GM18526 (cell line): ENCODE results near the gene MYO1G.

Source experiments
- POLR2A ChIP-seq: IDR thresholded peaks from 3 replicates; pipeline ENCODE4 v1.6.1; 2011; ENCODE audit not compliant: insufficient read length; ENCODE audit errors: extremely low read depth

Gene MYO1G

DNA sequence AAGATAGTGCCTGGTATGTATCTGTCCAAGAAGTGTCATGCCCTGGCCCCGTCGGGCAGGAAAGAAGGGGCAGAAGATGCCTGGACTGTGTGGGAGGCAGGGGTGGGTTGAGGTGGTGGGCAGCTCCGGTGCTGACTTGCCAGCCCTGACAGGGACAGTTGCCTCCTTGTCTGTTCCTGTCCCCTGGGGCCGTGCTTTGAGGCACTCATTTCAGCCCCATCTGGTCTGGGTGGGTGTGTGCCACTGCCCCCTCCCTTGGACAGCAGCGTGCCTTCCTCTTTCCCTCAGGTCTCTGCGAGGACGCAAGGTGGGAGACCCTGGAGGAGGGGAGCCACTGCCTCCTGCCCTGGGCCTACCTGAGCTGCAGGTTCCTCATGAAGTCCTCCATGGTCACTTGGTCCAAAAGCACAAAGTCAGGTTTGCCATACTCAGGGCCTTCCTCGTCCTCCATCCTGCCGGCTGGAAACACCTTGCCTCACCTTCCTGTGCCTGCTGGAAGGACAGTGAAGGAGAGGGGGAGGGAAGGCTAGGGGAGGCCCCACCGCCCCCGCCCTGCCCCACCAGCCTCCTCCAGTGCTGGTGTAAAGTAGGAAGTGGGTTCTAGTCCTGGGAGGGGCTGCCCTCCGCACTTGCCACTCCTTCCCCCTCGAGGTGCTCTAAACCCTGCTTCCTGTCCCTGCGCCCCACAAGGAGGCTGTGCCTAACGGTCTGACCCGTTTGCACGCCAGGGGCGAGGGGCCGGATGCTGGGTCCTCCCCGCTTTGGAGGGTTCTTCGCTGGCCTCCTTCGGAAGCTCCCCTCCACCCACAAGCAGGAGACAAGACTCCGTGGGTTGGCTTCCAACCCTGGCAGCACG lies at the start of gene MYO1G:
TSS of gene MYO1G (minus strand) at position 505 of the 856 bp plus-strand sequence. CDS start at position 451, 54 bp downstream.
- TF ChIP-seq POLR2A = peak; percentile 81

DNA sequence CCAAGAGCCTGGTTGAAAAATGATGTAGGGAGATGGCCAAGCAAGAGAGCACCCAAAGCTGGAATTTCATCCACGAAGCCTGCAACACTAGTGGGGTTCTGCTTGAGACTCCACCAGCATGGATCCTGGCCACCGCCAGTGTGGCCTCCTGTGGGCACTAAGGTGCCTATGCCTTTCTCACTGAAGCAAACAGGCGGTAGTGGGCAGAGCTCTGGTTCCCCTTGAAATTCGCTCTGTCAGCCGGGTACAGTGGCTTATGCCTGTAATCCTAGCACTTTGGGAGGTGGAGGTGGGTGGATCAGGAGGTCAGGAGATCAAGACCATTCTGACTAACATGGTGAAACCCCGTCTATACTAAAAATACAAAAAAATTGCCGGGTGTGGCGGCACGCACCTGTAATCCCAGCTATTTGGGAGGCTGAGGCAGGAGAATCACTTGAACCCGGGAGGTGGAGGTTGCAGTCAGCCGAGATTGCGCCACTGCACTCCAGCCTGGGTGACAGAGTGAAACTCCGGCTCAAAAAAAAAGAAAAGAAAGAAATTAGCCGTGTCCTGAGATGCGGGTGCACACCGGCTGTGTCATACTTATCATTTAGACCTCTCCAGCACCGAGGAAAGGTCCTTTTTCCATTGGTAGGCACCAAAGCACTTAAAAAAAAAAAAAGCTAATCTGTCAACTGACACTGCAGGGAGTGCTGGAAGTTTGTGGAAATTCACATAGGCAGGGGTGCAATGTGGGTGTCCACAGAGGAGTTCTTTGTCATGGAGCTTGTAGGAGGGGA lies 49.5 kb upstream of the MYO1G start:
- TF ChIP-seq POLR2A = no peak

DNA sequence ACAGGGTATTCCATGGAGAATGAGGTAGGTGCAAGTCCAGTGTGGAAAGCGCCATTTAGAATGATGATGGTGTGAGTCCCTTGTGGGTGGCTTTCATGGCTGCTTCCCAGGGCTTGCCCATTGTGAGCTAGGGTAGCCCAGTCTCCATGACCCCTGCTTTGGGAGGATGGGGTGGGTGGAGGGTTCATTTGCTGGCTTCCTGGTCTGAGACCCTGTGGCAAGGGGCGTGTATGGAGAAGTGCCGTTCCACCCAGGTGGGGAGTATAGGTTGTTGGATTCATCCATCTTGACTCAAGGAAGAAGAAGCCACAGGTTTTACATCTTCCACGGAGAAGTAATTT lies 48.9 kb upstream of the MYO1G start:
- no peak for TF ChIP-seq POLR2A

DNA sequence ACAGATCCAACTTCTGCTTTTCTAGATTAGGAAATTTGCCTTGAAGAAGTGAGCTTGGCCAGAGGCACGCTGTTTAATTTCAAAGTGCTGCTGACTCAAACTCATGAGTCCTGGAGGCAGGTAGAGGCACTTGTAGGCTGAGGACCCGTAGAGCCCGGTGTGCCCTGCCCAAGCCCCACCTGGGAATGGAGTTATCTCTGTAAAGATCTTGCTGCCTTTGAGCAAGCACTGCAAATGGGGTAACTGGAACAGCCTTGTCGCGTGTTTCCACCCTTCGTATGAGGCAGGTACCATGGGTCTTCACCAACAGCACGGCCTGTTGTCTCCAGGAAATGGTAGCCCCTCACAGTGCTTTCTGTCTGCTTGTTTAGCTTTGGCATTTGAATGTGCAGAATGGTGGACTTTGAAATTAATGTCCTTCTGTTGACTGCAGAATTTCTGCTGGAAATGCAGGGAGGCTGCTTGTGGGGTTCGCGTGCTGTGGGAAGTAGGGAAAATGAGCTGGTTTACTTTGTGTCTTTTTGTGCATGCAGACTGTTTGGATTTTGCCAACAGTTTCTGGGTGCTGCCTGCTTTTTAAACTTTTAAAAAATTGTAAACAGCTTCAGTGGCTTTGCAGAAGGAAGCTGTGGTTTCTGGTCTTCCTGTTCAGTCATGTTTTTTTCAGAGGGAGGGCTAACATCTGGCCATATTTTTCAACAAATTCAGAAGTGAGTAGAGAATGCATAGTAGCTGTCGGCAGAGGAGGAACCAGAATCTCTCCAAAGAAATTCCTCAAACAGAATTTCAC lies 48.4 kb upstream of the MYO1G start:
- no peak for TF ChIP-seq POLR2A

DNA sequence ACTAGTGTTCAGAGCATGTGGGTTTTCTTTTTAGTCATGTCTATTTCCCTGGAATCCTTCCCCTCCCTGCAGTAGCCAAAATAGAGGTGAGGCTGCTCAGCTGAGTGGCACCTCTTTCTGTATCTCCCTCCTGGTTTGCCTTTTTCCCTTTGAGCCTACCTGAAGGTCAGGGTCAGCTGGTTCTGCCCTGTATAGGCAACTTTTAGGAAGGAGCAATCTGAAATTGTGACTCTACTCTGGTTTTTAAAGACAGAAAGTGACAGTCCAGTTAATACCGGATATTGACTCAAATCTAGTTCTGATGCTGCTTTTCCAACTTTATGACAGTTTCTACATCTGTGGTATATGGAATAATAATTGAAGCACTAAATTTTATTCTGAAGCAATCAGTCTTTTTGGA lies 47.2 kb upstream of the MYO1G start:
- TF ChIP-seq POLR2A = no peak

DNA sequence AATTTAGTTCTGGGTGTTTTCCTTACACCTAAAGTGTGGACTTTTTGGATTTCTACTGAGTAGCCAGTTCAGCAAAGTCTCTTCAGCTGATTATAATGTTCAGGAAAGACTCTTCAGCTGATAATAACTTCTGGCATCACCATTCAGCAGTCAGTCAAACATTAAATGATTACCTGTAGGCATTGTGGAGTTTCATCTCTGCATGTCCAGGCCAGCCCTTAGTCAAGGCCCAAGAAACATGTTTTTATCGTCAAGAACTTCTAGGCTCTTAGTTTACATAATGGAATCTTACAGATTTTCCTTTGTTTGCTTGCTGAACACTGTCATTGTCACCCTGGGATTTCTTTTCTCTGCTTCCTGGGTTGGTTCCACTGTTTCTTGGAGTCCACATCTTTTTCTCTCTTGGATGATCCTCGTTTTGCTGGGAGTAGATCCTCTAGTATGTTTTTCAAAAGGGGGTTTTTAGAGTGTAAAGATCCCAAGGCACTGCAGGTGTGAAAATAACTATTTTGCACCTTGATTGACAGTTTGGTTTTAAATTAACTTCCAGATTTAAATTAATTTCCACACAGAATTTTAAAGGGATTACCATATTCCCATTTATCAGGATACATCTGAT lies 45.4 kb upstream of the MYO1G start:
- TF ChIP-seq POLR2A = no peak

DNA sequence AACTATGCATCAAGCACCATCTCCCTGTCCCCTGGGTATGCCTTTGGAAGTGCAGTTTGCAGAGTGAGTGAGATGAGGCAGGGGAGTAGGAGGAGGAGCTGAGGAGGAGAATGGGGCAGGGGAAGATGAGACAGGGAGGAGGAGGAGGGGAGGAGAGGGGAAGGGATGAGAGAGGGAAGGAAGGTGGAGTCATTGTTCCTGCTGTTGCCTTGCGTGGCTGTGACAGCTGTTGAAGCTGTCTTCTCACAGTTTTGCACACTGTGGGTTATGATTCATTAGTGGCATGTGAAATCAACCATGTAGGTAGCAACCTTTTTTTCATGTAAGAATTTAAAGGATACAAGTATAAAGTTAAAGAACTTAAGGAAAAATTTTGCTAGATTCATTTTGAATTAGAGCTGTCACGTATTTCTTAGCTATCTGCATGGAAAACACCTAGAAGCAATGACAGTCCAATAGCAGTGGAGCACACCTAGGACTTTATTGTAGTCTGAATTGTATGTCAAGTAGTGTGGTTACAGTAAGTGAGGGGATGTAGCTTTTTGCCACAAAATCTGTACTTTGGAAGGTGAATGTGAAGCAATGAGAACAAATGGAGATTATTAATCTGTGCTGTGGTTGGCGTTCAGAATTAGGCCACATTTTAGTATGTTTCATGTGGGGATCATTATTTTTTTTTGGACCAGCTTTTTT lies 42.9 kb upstream of the MYO1G start:
- TF ChIP-seq POLR2A = no peak

DNA sequence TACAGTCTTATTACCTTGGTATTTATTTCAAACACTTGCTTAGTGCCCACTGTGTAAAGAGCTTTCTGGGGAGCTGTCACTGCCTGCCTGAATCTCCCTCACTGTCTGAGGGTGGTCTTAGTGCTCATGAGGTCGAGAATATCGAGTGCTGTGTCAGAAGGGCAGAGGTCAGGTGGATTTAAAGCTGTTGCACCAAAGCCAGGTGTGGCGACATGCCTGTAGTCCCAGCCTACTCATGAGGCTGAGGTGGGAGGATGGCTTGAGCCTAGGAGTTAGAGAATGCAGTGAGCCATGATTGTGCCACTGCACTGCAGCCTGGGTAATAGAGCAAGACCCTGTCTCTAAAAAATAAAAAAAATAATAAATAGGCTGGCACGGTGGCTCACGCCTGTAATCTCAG lies 42.1 kb upstream of the MYO1G start:
- no peak for TF ChIP-seq POLR2A

DNA sequence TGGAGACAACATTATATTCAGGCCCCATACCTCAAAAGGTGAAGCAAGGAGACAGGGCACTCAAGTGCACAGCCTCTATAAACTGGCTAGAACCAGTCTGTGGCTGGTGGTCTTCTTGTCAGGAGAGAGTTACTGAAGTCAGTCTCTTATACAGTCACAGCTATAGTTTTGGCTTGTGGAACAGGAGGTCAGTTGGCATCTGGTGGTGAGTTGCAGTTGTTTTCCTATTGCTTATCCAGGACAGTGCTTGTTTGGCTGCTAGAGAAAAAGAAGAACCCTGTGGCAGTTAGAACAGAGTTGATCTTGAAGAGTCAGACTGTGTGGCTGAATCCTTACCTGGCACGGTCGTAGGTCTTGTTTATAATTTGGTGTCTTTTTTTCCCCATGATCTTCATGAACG lies 38.4 kb upstream of the MYO1G start:
- TF ChIP-seq POLR2A = no peak

DNA sequence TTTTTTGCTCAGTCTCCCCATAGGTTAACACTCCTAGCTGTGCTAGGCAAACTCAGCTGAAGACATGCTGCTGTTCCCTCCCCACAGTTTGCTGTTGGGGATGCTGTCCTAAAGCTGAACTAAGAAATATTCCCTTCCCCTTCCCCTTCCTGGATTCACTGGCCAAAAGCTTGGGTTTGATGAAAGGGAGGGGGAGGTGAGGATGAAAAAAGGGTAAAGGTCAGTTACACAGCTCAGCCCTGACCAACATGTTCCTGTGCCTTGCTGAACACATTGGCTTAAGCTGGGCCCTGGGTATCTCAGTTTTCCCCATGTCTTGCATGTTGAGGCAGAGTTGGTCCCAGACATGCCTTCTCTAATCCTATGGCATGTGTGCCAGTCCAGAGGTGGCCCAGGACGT lies 36.5 kb upstream of the MYO1G start:
- no peak for TF ChIP-seq POLR2A

DNA sequence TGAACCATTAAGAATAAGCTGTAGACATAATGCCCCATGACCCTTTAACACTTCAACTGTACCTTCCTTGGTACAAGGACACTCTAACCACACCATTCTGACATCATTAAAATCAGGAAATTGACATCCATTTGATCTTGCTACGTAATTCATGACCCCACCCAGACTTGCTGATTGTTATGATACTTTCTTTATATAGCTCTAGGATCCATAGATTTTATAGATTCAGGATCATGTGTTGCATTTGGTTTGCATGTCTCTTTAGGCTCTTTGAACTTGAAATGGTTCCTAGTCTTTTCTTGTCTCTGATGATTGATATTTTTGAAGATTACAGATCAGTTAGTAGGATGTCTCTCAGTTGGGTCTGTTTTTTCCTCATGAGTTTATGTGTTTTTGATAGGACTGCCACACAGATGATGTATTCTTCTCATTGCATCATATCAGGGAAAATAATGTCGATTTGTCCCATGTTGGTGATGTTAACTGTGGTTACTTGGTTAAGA lies 34.7 kb upstream of the MYO1G start:
- TF ChIP-seq POLR2A = no peak

DNA sequence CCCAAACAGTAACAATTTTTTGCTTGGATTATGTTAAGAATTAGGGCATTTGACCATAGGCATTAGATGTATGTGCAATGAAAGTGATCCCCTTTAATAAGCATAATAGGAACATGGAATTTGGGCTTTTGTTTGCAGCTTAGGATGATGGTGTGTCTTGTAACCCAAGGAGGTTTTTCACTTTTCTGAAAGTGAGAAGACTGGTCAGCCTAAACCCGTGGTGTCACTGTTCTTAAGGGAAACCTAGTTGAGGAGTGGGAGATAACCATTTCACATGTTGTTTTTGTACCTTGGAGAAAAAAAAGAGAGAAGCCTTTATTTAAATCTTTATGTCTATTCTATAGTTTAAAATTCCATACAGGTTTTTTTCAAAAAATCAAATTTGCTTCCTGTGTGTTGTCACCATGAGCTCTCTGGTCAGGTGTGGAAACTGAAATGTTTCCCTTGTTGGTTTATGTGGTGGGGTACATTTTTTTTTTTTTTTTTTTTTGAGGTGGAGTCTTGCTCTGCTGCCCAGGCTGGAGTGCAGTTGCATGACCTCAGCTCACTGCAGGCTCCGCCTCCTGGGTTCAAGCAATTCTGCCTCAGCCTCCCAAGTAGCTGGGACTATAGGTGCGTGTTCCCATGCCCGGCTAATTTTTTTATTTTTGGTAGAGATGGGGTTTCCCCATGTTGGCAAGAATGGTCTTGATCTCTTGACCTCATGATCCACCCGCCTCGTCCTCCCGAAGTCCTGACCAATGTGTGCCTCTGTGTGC lies 28.9 kb upstream of the MYO1G start:
- TF ChIP-seq POLR2A = no peak

DNA sequence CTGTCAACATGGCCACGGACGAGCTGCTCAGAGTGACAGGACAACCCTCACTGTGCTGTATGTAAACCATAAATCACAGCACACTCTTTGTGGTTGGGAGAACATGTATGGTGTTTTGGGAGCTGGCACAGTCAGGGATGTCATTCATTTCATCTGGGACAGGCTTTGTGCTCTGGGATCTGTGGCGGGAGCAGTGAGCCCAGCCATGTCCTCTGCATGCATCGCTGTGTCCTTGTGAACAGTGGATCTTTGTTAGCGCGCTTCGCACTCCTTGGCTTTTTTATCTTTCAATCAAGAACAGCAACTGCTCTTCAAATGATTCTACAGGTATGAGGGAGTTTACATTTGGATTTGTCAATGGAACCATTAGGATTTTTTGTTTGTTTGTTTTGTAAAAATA lies 28.3 kb upstream of the MYO1G start:
- TF ChIP-seq POLR2A = no peak

DNA sequence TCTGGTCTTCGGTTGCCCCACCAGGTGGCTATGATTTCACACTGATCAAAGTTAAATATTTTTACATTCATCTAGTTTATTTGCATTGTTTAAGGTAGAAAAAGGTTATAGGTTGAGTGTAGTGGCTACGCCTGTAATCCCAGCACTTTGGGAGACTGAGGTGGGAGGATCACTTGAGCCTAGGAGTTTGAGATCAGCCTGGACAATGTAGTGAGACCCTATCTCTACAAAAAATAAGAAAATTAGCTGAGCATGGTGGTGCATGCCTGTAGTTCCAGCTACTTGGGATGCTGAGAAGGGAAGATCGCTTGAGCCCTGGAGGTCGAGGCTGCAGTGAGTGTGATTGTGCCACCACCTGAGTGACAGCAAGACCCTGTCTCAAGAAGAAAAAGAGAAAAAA lies 25.0 kb upstream of the MYO1G start:
- TF ChIP-seq POLR2A = no peak
